ENCODE results near the gene COL24A1. TPM values are rescaled to one million over a fixed set of nuclear protein-coding genes. Genes with fewer than 3 reads are reported as not detected.

The COL24A1 gene
- total RNA-seq, 1 donor from 2014 or later, result 0.21 TPM

DNA sequence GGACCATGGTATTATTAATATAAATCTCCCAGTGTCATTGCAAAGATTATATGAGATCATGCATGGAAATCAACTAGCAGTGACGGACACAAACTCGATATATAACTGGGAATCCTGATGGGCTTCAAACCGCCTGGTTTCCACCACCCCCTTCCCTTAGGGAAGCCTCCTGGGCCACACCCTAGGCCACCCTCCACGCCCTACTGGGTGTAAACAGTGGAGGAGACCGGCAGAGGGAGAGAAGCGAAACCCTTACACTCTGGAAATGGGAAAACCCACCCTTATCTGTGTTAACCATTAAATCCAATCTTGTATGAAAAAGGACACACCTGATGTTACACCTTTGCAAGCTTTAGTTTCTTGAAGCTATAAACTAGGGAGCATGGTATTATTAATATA is 447.7 kb downstream of the COL24A1 start:
- peak overlapping the region; percentile 95 for H3K4me3 ChIP-seq (ENCODE audit: low read depth, low read length)
- no peaks in the 10 kb centered on the region for H3K27me3 ChIP-seq (ENCODE audit: control insufficient read depth, insufficient read depth, low read length)
- H3K36me3 ChIP-seq (ENCODE audit: control insufficient read depth, insufficient read depth, low read length), result peaks cover 1% of the 10 kb centered on the region
- TF ChIP-seq, protein P1, sequence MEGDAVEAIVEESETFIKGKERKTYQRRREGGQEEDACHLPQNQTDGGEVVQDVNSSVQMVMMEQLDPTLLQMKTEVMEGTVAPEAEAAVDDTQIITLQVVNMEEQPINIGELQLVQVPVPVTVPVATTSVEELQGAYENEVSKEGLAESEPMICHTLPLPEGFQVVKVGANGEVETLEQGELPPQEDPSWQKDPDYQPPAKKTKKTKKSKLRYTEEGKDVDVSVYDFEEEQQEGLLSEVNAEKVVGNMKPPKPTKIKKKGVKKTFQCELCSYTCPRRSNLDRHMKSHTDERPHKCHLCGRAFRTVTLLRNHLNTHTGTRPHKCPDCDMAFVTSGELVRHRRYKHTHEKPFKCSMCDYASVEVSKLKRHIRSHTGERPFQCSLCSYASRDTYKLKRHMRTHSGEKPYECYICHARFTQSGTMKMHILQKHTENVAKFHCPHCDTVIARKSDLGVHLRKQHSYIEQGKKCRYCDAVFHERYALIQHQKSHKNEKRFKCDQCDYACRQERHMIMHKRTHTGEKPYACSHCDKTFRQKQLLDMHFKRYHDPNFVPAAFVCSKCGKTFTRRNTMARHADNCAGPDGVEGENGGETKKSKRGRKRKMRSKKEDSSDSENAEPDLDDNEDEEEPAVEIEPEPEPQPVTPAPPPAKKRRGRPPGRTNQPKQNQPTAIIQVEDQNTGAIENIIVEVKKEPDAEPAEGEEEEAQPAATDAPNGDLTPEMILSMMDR (IDR thresholded peaks at IDR 0.05; ENCODE audit: insufficient read depth, low read length, poor library complexity, severe bottlenecking), result no peak
- DNase-seq (ENCODE audit: low read depth), result no peak

DNA sequence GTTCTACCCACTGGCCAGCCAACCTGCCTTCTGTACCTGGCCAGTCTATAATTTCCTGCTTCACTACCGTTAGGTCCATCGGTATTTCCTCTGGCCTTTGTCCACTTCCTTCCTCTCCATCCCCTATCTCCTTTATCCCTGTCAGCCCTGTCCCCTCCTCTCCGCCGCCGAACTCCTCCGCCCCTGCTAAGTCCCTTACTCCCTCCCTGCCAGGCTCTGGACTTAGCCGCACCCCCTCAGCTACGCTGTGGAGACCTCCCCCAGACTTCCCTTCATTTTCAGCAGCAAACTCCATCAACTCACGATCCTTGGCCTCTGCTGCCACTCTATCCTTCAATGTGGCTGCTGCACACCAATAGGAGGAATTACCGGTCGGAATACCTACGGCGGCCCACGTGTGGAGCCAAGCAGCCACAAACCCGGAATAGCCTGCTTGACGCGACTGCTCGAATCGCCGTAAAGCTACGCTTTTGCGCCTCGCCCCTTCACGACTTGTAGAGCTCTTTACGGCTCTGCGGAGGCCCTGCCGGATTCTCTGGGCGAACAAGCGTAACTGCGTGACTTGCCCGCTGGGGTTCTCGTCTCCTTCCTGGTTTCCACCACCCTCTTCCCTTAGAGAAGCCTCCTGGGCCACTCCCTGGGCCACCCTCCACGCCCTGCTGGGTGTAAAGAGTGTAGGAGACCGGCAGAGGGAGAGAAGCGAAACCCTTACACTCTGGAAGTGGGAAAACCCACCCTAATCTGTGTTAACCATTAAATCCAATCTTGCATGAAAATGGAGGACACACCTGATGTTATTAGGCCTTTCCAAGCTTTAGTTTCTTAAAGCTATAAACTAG is 448.4 kb downstream of the COL24A1 start, which contains the start of gene ZNHIT6:
TSS of gene ZNHIT6 (minus strand) at position 444 of the 839 bp plus-strand sequence. CDS start at position 295, 149 bp downstream.
- TF ChIP-seq, protein P1 (IDR thresholded peaks at IDR 0.05; ENCODE audit: insufficient read depth, low read length, poor library complexity, severe bottlenecking), result peak; percentile 34
- Histone ChIP-seq H3K27me3 (ENCODE audit: control insufficient read depth, insufficient read depth, low read length) (no peaks in the 10 kb centered on the region), H3K4me3 (ENCODE audit: low read depth, low read length) (peak within 1 kb of the TSS; percentile 95), H3K36me3 (ENCODE audit: control insufficient read depth, insufficient read depth, low read length) (peaks cover 1% of the 10 kb centered on the region)
- peak; percentile 99 for DNase-seq (ENCODE audit: low read depth)

DNA sequence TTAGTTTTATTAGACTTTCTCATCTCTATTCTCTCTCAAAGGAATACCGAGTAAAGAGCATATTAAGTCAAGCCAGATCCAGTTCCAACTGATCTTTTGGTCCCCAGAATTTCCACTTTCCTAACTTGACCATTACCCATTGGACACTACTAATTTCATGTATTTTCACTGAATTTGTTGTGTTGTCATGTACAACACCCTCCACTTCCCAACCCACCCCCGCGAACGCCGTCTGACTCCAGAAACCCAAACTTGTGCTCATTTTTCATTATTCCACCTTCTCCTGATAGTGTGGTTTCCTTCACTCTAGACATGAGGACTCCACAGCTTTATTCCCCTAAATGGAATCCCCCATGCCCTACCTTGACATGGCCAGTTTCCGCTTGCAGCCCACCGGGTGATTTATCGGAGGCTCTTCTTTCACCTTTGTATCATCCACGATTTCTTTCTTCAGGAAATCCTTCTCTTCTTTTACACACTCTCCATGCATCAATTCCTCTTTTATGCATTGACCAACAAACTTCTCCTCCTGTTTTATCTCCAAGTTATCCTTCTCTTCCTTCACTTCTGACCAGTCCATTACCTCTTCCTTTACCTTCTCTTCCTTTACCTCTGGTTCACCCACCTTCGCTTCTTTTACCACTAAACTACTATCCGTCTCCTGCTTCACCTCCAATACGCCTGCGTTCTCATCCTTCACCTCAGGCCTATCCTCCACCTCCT is 449.1 kb downstream of the COL24A1 start:
- H3K36me3 ChIP-seq (ENCODE audit: control insufficient read depth, insufficient read depth, low read length), result peaks cover 1% of the 10 kb centered on the region
- no peaks in the 10 kb centered on the region for H3K27me3 ChIP-seq (ENCODE audit: control insufficient read depth, insufficient read depth, low read length)
- peak overlapping the region; percentile 95 for H3K4me3 ChIP-seq (ENCODE audit: low read depth, low read length)
- TF ChIP-seq, protein P1 (IDR thresholded peaks at IDR 0.05; ENCODE audit: insufficient read depth, low read length, poor library complexity, severe bottlenecking), result no peak
- no peak for DNase-seq (ENCODE audit: low read depth)

DNA sequence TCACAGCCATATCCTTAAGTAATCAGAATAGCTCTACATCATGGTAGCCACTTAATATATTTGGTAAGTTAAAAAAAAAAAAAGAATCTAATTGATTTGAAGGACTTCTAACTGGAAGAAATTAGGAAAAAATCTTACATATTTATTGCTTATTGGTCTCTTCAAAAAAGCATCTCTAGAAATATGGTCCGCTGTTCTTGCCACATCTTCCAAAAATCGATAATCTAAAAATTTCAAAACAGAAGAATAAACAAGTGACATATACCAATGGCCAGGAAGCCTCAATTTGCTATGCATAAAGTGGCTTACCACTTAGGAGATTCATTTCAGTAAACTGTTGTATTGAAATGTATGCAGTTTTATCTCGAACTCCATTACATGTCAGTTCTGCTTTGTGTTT is 450.6 kb downstream of the COL24A1 start:
- TF ChIP-seq, protein P1 (IDR thresholded peaks at IDR 0.05; ENCODE audit: insufficient read depth, low read length, poor library complexity, severe bottlenecking), result no peak
- H3K4me3 ChIP-seq (ENCODE audit: low read depth, low read length), result no peak overlapping the region
- DNase-seq (ENCODE audit: low read depth), result no peak
- H3K36me3 ChIP-seq (ENCODE audit: control insufficient read depth, insufficient read depth, low read length), result peaks cover 1% of the 10 kb centered on the region
- no peaks in the 10 kb centered on the region for H3K27me3 ChIP-seq (ENCODE audit: control insufficient read depth, insufficient read depth, low read length)

DNA sequence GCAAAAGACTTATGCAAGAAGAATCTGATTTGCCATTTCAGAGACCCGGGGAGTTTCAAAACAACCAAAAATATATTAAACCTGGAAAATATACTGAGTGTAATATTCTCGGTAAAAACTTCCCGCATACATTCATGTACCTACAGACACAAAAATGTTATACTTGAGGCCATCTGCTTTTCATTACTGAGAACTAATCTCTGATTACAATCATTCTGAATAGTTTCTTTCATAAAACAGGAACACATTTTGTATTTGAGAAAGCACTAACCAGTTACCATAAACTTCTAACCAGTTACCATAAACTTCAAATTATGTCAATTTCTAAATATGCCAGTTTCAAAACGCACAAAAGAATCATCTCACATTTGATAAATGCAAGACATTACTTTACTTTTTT is 456.1 kb downstream of the COL24A1 start:
- Histone ChIP-seq H3K27me3 (ENCODE audit: control insufficient read depth, insufficient read depth, low read length) (no peaks in the 10 kb centered on the region), H3K36me3 (ENCODE audit: control insufficient read depth, insufficient read depth, low read length) (peaks cover 1% of the 10 kb centered on the region), H3K4me3 (ENCODE audit: low read depth, low read length) (no peak overlapping the region)
- TF ChIP-seq, protein P1 (IDR thresholded peaks at IDR 0.05; ENCODE audit: insufficient read depth, low read length, poor library complexity, severe bottlenecking), result no peak
- no peak for DNase-seq (ENCODE audit: low read depth)

Measured in kidney epithelial cell (primary cell).